GM18508 (cell line): ENCODE results near the gene GALNT18.

ENCODE experiments used
- ATAC-seq: cut with Tn5 transposase; IDR thresholded peaks from one replicate; pipeline ENCODE4 v1.9.1; 2021; ENCODE audit warnings: moderate number of reproducible peaks; ENCODE audit not compliant: insufficient read depth, unreplicated experiment

Gene GALNT18

DNA sequence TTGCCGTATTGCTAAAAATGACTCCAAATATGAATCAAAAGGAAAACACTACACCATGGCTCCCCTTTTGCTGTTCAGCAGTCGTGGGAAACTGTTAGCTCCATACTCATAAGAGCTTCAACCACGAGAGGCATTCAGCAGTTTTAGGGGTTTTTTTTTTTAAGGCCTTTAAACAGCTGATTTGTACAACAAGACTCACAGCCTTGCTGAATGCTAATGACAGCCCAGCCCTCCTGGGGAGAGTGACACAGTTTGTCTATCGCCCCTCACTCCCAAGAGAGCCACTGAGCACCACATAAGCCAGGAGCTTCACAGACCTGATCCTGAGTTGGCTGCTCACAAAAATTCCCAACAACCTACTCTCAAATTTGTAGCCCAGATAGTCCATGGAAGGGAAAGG lies 32.4 kb downstream of the GALNT18 start:
- no peak for ATAC-seq

DNA sequence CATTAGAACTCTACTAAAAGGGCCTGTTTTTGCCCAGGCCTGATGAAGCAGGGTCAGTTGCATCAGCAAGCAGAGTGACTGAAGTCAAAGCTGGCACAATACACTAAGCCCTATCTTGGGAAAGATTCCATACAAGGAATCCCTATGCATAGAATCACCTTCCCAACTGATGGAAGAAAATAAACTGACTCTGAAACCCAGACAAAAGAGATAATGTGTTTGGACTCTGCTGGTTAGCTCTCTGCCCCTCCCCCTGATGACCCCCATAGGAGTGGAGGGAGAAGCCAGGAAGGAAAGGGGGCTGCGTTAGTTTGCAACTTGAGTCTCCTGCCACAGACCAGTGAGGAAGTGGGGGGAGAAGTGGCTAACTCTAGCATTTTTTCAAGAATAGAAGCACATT lies 32.9 kb downstream of the GALNT18 start:
- ATAC-seq, result no peak

DNA sequence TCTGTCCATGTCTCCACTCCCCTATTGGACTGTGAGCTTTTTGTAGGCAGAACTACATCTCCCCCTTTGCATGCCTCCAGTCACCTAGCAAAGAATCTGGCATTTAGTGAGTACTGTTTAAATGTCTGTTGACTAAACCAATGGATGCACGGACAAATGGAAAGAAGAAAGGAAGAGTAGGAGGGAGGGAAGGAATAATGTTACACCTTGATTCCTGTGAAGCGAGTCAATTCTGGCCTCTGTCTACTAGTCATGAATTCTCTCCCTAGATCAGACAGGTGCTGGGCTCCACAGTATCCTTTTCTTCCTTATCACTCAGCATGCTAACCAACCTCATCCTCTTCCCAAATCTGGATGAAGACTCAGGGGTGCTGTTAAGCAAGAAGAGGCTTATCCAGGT lies 33.6 kb downstream of the GALNT18 start:
- ATAC-seq, result no peak

DNA sequence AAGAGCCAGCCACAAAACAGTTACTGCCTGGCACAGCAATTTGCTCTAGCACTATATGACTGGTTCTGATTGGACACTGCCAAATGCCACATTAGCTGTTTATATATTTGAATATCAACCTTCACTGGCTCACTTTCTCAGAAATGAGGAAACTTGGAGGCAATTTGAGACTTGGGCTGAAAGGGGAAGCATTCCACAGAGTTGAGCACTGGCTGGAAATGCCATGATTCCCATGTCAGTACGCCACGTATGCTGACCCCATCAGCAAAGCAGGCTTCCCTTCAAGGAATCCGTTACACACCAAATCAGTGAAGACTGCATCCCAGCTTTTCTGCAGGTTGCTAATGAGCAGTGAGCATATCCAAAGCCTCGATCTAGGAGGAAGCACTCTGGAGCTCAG lies 34.7 kb downstream of the GALNT18 start:
- ATAC-seq, result no peak

DNA sequence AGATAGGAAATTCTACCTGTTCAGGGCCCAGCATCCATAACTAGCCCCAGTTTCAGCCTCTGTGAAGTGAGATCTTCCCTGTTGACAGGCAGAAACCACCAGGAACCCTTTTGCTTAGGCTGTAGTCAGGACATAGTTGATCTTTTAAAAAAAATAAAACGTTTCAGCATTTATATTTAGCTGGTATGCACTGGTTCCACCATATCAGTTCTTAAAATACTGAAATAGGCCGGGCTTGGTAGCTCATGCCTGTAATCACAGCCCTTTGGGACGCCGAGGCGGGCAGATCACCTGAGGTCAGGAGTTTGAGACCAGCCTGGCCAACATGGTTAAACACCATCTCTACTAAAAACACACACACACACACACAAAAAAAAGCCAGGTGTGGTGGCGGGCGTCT lies 35.3 kb downstream of the GALNT18 start:
- ATAC-seq, result no peak

DNA sequence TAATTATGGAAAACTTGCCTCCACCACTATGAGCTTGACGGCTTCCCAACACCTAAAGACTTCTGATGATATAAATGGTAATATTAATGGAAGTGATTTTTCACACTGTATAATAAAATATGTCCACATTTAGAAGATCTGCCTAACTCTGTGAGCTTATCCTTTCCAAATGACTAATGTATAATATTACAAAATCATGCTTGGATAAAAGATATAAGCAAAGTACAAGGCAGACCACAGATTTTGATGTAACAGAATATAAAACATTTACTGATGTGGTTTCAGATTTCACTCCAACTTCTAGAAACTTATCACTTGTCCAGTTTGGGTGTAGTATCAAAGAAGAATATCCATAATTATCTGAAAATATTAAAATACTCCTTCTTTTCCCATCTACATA lies 36.9 kb downstream of the GALNT18 start:
- no peak for ATAC-seq

DNA sequence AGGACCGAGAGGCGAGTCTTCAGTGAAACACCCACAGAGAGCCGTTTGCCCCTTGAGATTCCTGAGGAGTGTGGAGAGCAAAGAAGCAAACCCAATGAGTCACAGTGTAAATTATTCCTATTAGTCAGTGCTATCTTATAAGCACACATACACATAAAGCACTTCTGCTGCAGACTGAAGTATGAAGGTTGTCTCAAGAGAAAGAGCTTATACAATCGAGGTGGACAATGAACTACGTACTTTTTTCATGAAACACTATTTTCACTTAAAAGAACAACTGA lies 37.3 kb downstream of the GALNT18 start:
- ATAC-seq, result no peak

DNA sequence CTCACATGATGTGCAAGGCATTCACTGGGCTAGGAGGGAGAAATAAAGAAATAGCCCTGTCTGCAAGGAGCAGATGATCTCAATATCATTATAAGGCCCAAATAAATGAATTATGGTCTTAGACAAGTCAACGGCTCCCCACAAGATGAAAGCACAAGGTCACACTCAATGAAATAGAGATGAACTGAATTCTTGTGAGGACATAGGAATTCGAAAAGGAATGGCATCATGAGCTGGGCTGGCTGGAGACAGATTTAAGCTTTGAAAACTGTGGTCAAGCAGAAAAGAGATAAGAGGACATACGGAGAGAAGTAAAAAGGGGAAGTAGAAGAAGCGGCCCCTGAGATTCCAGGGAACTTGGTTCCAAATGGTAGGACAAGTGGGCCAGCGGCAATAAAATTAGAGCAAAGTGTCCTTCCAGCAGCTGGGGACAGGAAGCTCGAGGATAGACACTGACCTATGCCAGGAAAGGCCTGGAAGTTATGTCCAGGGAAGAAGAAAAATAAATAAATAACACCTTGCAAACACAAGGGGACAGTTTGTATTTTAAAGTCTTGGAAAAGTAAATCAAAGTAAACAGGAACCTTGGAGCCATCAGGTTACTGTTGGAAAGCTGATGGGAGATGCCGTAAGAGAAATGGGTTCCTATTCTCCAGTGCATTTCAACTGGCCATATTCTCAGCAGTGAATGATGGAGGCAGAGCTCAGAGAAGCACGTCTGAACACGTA lies 37.8 kb downstream of the GALNT18 start:
- ATAC-seq, result no peak

DNA sequence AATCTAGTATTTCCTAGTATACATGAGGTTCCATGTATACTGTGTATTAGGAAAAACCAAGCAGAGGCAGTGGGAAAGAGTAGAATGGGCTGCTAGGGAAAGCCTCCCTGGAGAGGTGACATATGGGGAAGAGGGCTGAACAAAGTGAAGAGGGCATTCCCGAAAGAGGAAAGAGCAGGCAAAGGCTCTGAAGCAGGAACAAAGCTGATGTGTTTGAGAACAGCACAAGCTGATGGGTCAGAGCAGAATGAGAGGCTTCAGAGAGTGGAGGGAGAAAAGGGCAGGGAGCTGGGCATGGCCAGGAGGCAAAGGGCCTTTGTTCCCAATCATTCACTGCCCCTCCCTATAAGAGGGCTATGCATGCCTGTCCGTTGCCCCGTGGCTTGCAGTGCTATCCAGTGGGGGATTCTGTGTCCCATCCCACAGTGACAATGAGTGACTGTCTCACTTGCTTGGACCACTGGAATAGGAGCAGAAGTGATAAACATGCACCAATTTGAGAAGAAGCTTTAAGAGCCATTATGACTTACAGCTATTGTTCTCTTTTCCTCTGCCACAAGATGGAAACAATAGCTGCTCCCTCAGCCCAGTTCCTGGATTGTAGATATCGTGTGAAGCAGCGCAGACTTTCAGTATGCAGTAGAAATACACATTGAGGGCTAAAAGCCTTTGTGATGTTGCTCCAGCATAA lies 39.6 kb downstream of the GALNT18 start:
- no peak for ATAC-seq

DNA sequence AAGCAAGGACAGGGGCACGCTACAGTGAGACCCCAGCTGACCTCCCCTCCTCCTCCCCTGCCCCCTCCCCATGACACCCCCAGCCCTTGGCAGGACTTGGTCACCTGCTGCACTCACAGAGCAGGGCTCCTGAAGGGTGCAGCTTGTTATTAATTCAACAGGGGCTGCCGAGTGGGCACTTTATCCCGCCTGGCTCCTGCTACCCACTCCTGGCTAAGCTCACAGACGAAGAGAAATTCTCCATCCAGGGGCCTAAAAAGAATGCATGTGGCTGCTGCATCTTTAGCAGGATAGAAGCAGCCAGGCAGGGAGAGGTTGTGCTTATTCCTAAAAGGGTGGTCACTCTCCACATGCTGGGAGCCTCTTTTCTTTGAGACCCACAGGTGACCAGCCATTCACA lies 40.3 kb downstream of the GALNT18 start:
- no peak for ATAC-seq

DNA sequence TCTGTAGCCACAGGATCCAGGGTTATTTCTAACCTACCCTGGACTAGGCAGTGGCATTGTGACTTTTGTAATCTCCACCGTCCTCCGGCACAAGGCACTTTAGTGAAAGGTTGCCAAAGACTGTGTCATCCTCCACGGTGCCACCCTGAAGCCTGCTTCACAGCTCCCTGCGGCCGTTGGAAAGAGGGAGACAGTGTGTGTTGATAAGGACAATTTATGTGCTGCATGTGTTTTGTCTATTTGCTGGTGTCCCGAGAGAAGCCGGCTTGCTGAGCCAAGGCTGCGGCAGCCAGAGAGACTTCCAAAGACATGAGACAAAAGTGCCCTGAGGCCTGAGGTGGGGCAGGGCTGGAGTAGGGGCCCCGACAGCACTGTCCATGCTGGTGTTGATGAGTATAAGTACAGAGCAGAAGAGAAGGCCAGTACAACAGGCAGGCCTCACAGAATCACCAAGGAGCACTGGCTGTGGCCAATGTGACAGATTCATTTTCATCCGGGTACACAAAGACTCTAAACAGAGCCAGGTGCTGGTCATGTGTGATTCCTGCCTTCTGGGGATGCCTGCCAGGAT lies 40.9 kb downstream of the GALNT18 start:
- no peak for ATAC-seq

DNA sequence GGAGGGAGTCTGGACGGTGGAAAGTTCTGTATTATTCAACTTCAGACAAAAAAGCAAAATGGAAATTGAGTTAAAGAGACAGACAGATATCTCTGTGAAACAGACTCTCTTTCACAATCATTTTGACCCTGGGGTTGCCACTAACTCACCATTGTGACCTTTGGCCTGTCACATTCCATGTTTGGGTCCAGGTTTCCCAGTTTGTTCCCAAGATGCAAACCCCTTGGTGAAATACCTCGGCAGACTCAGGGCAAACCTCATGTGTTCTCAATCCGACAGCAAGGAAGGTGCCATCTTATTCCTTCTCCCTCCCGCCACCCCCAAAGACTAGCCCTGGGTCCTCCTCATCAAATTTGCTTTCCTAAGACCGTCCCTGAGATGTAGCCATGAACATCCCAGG lies 41.8 kb downstream of the GALNT18 start:
- ATAC-seq, result no peak

DNA sequence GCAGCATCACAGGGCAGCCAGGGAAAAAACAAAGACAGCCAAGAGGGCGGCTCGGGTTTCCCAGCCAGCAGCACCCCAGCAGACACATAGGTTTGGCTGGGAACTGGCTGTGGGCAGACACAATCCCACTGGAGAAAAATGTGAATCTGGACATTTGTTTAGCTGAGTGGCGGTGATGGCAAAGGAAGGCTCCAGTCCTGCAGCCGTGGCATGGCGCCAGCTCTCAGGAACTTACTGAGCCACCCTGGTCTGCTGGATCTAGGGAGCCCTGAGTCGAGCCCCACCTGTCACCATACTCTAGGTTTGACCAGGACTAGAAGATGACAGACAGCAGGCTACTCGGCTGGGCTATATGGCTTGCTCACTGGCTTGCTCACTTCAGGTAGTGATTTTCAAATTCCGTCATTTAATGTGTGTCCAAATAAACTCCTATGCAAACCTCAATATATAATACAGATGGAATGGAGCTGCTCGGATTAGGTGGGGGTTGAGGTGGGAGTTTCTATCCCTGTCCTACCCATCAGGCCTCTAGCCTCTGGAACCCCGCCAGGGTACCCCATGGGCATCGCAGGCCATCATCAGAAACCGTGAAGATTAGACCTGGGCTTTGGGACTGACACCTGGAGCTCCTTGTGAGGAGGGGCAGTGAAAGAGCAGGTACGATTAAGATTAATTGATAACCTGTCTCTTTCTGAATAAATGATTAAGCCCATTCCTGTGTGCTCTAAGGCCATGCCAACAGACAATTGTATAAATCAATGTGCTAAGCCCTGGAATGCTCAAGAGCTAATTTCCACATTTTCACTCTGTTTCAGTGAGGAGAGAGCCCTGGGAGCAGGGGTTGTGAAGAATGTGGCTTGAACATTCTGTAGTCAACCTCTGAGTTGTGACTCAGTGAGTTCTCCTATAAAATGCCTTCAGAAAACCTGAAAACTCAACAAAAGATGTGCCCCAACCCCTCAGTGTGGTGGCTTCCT lies 42.5 kb downstream of the GALNT18 start:
- no peak for ATAC-seq

DNA sequence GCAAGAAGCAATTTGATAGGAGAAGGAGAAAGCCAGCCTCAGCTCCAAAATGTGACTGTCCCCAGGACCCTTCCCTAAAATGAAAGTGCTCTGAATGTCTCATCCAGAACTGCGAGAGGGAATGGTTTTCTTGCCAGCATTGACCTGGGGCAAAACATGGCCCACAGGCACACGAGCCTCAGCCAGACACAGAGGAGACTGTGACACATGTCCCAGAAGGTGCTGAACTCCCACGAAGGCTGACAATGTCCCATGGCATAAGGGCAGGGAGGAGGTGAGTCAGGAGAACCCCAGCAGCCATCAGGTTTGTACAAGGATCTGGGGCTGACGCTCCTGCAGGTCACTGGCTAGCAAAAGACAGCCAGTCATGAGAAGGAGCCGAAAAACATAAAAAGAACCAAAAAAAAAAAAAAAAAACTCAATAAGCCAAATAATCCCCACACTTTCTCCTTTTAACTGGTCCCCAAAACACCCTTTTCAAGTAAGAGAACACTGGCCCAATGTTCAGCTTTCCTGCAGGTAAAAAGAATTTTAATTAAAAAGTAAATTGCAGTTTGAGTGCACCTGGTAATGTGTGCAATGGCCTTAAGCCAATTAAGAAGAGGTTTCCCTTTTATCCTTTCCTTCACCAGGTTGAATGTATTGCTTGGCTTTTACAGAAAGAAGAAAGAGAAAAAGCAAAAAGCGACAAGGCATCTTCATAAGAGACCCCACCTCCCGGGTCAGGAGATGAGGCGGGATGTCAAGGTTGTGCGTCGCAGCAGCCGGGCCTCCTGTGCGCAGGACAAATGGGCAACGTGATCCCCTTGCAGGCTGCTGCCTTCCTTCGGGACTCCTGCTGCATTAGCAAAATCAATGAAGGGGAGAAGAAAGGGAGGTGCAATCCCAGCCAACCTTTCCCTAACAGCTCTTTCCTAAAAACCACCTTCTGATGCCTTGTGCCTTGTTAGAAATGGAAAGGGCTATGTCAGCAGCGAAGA lies 43.6 kb downstream of the GALNT18 start:
- no peak for ATAC-seq

DNA sequence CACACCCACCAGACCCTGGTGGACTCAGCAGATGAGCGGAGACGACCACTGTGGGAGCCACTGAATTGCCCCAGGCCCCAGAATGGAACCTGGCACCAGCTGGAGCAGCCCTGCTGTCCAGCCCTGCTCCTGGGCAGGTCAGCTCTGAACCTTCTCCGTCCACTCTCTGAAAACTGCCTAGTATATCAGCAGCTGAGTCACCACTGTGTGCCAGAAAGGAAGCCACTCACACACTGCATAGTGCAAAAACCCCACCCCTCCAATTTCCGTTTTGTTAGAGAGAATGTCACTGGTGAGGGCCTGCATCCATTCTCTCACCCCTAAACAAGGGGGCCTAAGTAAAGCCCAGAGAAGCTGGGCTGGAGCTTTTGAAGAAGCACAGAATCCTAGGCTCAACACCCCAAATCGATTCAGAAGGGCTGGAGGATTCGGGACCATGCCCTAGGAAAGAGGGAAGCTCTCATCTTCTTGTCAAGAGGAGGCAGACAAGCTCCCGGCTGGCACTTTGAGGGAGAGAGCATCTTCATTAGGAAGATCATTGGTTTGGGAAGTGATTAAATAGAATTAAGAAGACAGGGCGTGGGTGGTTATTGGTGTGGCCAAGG lies 44.5 kb downstream of the GALNT18 start:
- ATAC-seq, result no peak

DNA sequence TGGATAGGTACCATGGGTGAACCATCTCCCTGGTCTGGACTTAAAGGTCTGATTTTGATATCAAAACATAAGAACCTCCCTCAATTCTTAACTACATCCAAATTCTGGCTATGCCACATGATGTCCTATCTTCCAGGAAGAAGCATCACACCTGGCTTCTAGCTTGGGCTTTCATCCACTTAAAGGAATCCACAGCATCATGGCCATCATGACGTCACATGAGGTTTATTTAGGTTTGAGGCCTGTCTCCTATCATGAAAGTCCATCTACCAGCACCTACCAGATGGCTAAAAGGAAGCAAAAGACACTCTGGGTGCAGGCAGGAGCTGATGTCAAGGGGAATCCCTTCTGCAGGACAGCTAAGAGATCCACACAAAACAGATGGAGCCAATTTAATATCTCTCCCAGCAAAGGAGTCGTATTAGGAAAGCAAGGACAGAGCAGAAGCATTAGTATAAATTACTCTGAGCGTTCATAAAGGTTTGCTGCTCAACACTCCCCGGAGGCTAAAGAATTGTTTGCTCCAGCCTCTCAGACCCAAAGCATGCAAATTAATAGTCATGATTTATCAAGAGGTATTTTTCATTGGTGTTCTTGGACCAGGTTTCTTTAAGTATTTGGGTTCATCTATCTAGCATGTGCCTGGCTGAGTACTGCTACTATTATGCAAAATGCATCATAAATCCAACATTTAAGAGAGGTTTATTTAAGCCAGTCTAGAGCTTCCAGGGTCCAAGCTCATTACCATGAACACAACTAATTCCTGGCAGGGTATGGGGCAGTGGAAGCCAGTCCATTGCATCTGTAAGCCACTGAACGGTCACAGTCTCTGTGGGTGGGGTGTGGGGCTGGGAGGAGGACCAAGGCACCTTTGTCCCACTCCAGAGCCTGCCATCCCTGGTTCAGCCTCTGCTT lies 47.2 kb downstream of the GALNT18 start:
- no peak for ATAC-seq

DNA sequence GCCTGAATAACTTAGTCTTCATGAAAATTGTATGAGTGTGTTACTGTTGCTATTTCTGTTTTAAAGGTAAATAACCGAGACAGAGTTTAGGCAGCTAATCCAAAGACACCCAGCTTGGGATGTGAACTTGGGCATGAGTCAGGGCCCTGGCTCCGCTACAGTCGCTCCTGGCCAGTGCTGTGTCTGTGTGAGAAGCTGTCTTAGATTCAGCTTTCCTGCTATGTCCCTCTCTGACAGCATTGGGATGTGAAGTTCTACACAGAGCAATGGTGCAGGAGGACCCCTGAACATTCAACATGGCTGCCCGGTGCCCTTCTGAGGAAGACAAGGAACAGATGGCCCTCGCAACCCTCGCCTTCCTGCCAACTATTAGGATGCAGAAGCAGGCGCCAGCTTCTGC lies 49.4 kb downstream of the GALNT18 start:
- no peak for ATAC-seq

DNA sequence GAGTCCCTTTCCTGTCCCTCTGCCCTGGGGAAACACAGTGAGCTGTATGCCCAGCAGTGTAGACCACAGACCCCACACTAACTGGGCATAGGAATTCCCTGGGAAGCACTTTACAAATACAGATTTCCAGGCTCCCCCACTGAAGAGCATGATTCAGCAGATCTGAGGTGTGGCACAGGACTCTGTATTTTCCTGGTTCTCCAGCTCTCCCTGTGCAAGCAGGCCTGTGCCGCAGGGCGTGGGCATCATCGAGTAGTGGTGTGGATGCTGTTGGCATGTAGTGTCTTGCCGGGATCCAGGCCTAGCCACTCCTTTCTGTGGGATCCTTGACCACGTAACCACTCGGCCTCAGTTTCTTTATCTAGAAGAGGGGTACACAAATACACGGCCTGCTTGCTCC lies 49.9 kb downstream of the GALNT18 start:
- ATAC-seq, result no peak
